Immature natural killer cell (primary cell): Measurements from ENCODE around the gene SLIT3. TPM values are rescaled to one million over a fixed set of nuclear protein-coding genes. Genes with fewer than 3 reads are reported as not detected.

Source experiments
- DNase-seq, 3 donors: peaks; one replicate each; pipeline ENCODE4 v3.0.0; 2022; ENCODE audit warnings: mixed read lengths in 1 of 3
- H3K27ac Mint-ChIP-seq, 6 donors: one replicate each; pipeline ENCODE4 v1.8.0; 2020; ENCODE audit warnings: mixed read lengths in 6 of 6, mild to moderate bottlenecking in 5 of 6, inconsistent platforms in 4 of 6, moderate library complexity in 3 of 6
- H3K27me3 Mint-ChIP-seq, 3 donors: one replicate each; pipeline ENCODE4 v1.8.0; 2020 to 2021; ENCODE audit warnings: low read depth in 3 of 3, mild to moderate bottlenecking in 3 of 3, mixed read lengths in 3 of 3, moderate library complexity in 3 of 3, inconsistent platforms in 1 of 3
- H3K36me3 Mint-ChIP-seq, 3 donors: one replicate each; pipeline ENCODE4 v1.8.0; 2020; ENCODE audit warnings: mixed read lengths in 3 of 3, inconsistent platforms in 2 of 3, mild to moderate bottlenecking in 2 of 3
- H3K4me1 Mint-ChIP-seq, 2 donors: one replicate each; pipeline ENCODE4 v1.8.0; 2020; ENCODE audit warnings: inconsistent platforms in 2 of 2, mild to moderate bottlenecking in 2 of 2, mixed read lengths in 2 of 2, moderate library complexity in 1 of 2
- H3K4me3 Mint-ChIP-seq, 5 donors: one replicate each; pipeline ENCODE4 v1.8.0; 2020; ENCODE audit warnings: mild to moderate bottlenecking in 5 of 5, mixed read lengths in 5 of 5, inconsistent platforms in 3 of 5, moderate library complexity in 3 of 5
- H3K9me3 Mint-ChIP-seq, 6 donors: one replicate each; pipeline ENCODE4 v1.8.0; 2020; ENCODE audit warnings: mild to moderate bottlenecking in 6 of 6, mixed read lengths in 6 of 6, inconsistent platforms in 4 of 6, moderate library complexity in 3 of 6
- polyA plus RNA-seq, 3 donors: library from polyadenylated mRNA; unstranded; fragments of 300-500 nt; fragmentation: Illumina TruSeq; gene quantifications; one replicate each; pipeline ENCODE4 v1.2.3, GENCODE V29; 2021

SLIT3 gene
- polyA plus RNA-seq, 3 donors from 2014 or later = 0.47 to 0.90 TPM; not detected in 1

GRCh38 chr5:169027501-169028061 lies 273.4 kb downstream of the SLIT3 start:
- no peaks in the 10 kb centered on the region for H3K36me3 Mint-ChIP-seq

GRCh38 chr5:169025491-169025890 lies 275.4 kb downstream of the SLIT3 start:
- Mint-ChIP-seq H3K4me1 (no peaks in the 10 kb centered on the region), H3K27ac (no peak overlapping the region), H3K9me3 (peaks cover 0 to 4% (median 0%) of the 10 kb centered on the region in 6 donors), H3K27me3 (peaks cover 0 to 8% (median 8%) of the 10 kb centered on the region in 3 donors), H3K36me3 (no peaks in the 10 kb centered on the region), H3K4me3 (no peak overlapping the region)
- DNase-seq = no peak

More at GRCh38 chr5:169027501-169028061, 273.4 kb downstream of the SLIT3 start:
- peaks cover 0 to 4% (median 0%) of the 10 kb centered on the region in 6 donors for H3K9me3 Mint-ChIP-seq
- H3K4me3 Mint-ChIP-seq = no peak overlapping the region
- H3K27ac Mint-ChIP-seq = no peak overlapping the region
- H3K4me1 Mint-ChIP-seq = no peaks in the 10 kb centered on the region
- DNase-seq = no peak
- H3K27me3 Mint-ChIP-seq = peaks cover 0 to 8% (median 5%) of the 10 kb centered on the region in 3 donors

- no peaks in the 10 kb centered on the region for H3K4me1 Mint-ChIP-seq
- no peak overlapping the region for H3K27ac Mint-ChIP-seq
- peaks cover 0 to 8% (median 6%) of the 10 kb centered on the region in 3 donors for H3K27me3 Mint-ChIP-seq
- no peak for DNase-seq
- H3K9me3 Mint-ChIP-seq = peaks cover 0 to 2% (median 0%) of the 10 kb centered on the region in 6 donors
- H3K36me3 Mint-ChIP-seq = no peaks in the 10 kb centered on the region
- no peak overlapping the region for H3K4me3 Mint-ChIP-seq
These were observed 276.5 kb downstream of the SLIT3 start for GRCh38 chr5:169024421-169024820.

- no peaks in the 10 kb centered on the region for H3K36me3 Mint-ChIP-seq
- H3K27me3 Mint-ChIP-seq = peaks cover 0 to 11% (median 10%) of the 10 kb centered on the region in 3 donors
- DNase-seq = no peak
- peaks cover 0 to 2% (median 0%) of the 10 kb centered on the region in 6 donors for H3K9me3 Mint-ChIP-seq
- H3K4me3 Mint-ChIP-seq = no peak overlapping the region
- no peaks in the 10 kb centered on the region for H3K4me1 Mint-ChIP-seq
- H3K27ac Mint-ChIP-seq = no peak overlapping the region
These were observed 278.2 kb downstream of the SLIT3 start for GRCh38 chr5:169022718-169023117.

GRCh38 chr5:169020102-169020501 lies 280.8 kb downstream of the SLIT3 start:
- H3K27ac Mint-ChIP-seq = no peak overlapping the region
- peaks cover 0 to 11% (median 9%) of the 10 kb centered on the region in 3 donors for H3K27me3 Mint-ChIP-seq
- no peaks in the 10 kb centered on the region for H3K4me1 Mint-ChIP-seq
- H3K4me3 Mint-ChIP-seq = no peak overlapping the region
- H3K36me3 Mint-ChIP-seq = no peaks in the 10 kb centered on the region
- no peak for DNase-seq
- no peaks in the 10 kb centered on the region for H3K9me3 Mint-ChIP-seq

- Mint-ChIP-seq H3K27me3 (peaks cover 0 to 9% (median 7%) of the 10 kb centered on the region in 3 donors), H3K4me3 (no peak overlapping the region), H3K36me3 (no peaks in the 10 kb centered on the region), H3K4me1 (no peaks in the 10 kb centered on the region), H3K27ac (no peak overlapping the region), H3K9me3 (no peaks in the 10 kb centered on the region)
- DNase-seq = no peak
These were observed 282.0 kb downstream of the SLIT3 start for GRCh38 chr5:169018925-169019324.

GRCh38 chr5:169015991-169016390 lies 284.9 kb downstream of the SLIT3 start:
- DNase-seq = no peak

GRCh38 chr5:169013846-169014245 lies 287.1 kb downstream of the SLIT3 start:
- no peak overlapping the region for H3K4me3 Mint-ChIP-seq
- H3K27me3 Mint-ChIP-seq = peaks cover 0 to 10% (median 3%) of the 10 kb centered on the region in 3 donors
- H3K36me3 Mint-ChIP-seq = no peaks in the 10 kb centered on the region

More at GRCh38 chr5:169015991-169016390, 284.9 kb downstream of the SLIT3 start:
- H3K9me3 Mint-ChIP-seq = no peaks in the 10 kb centered on the region
- H3K27ac Mint-ChIP-seq = no peak overlapping the region
- no peak overlapping the region for H3K4me3 Mint-ChIP-seq
- H3K27me3 Mint-ChIP-seq = peaks cover 0 to 10% (median 3%) of the 10 kb centered on the region in 3 donors
- H3K4me1 Mint-ChIP-seq = no peaks in the 10 kb centered on the region
- no peaks in the 10 kb centered on the region for H3K36me3 Mint-ChIP-seq

GRCh38 chr5:169013208-169013728 lies 287.7 kb downstream of the SLIT3 start:
- H3K36me3 Mint-ChIP-seq = no peaks in the 10 kb centered on the region
- peaks cover 0 to 7% (median 3%) of the 10 kb centered on the region in 3 donors for H3K27me3 Mint-ChIP-seq
- no peaks in the 10 kb centered on the region for H3K9me3 Mint-ChIP-seq
- H3K4me1 Mint-ChIP-seq = no peaks in the 10 kb centered on the region
- H3K27ac Mint-ChIP-seq = no peak overlapping the region
- DNase-seq = no peak
- H3K4me3 Mint-ChIP-seq = no peak overlapping the region

More at GRCh38 chr5:169013846-169014245, 287.1 kb downstream of the SLIT3 start:
- Mint-ChIP-seq H3K27ac (no peak overlapping the region), H3K9me3 (no peaks in the 10 kb centered on the region), H3K4me1 (no peaks in the 10 kb centered on the region)
- no peak for DNase-seq

- no peak overlapping the region for H3K4me3 Mint-ChIP-seq
- H3K36me3 Mint-ChIP-seq = no peaks in the 10 kb centered on the region
- H3K9me3 Mint-ChIP-seq = no peaks in the 10 kb centered on the region
- no peaks in the 10 kb centered on the region for H3K4me1 Mint-ChIP-seq
- no peak for DNase-seq
- H3K27me3 Mint-ChIP-seq = peaks cover 1 to 5% (median 4%) of the 10 kb centered on the region in 3 donors
- H3K27ac Mint-ChIP-seq = no peak overlapping the region
These were observed 288.5 kb downstream of the SLIT3 start for GRCh38 chr5:169012450-169012849.

GRCh38 chr5:169011451-169011850 lies 289.5 kb downstream of the SLIT3 start:
- H3K9me3 Mint-ChIP-seq = no peaks in the 10 kb centered on the region
- H3K36me3 Mint-ChIP-seq = no peaks in the 10 kb centered on the region
- no peaks in the 10 kb centered on the region for H3K4me1 Mint-ChIP-seq
- H3K27me3 Mint-ChIP-seq = peaks cover 1 to 8% (median 3%) of the 10 kb centered on the region in 3 donors
- no peak overlapping the region for H3K27ac Mint-ChIP-seq
- H3K4me3 Mint-ChIP-seq = no peak overlapping the region
- no peak for DNase-seq

GRCh38 chr5:169011009-169011408 lies 289.9 kb downstream of the SLIT3 start:
- no peaks in the 10 kb centered on the region for H3K9me3 Mint-ChIP-seq
- H3K27me3 Mint-ChIP-seq = peaks cover 1 to 9% (median 3%) of the 10 kb centered on the region in 3 donors

GRCh38 chr5:169009123-169009522 lies 291.8 kb downstream of the SLIT3 start:
- H3K4me3 Mint-ChIP-seq = no peak overlapping the region
- no peaks in the 10 kb centered on the region for H3K36me3 Mint-ChIP-seq
- no peaks in the 10 kb centered on the region for H3K4me1 Mint-ChIP-seq
- no peak overlapping the region for H3K27ac Mint-ChIP-seq
- no peaks in the 10 kb centered on the region for H3K9me3 Mint-ChIP-seq
- peaks cover 1 to 9% (median 3%) of the 10 kb centered on the region in 3 donors for H3K27me3 Mint-ChIP-seq
- no peak for DNase-seq

More at GRCh38 chr5:169011009-169011408, 289.9 kb downstream of the SLIT3 start:
- Mint-ChIP-seq H3K36me3 (no peaks in the 10 kb centered on the region), H3K4me1 (no peaks in the 10 kb centered on the region), H3K4me3 (no peak overlapping the region), H3K27ac (no peak overlapping the region)
- no peak for DNase-seq

- H3K27me3 Mint-ChIP-seq = peaks cover 1 to 12% (median 4%) of the 10 kb centered on the region in 3 donors
- no peaks in the 10 kb centered on the region for H3K9me3 Mint-ChIP-seq
These were observed 293.8 kb downstream of the SLIT3 start for GRCh38 chr5:169006842-169007790.

More at GRCh38 chr5:169006842-169007790, 293.8 kb downstream of the SLIT3 start:
- no peak for DNase-seq
- Mint-ChIP-seq H3K27ac (no peak overlapping the region), H3K4me1 (no peaks in the 10 kb centered on the region), H3K36me3 (no peaks in the 10 kb centered on the region), H3K4me3 (no peak overlapping the region)
